Measurements from ENCODE around the gene LIMS2. TPM values are rescaled to one million over a fixed set of nuclear protein-coding genes. Genes with fewer than 3 reads are reported as not detected.

Gene LIMS2
- total RNA-seq, 1 donor from 2014 or later: 5.7 TPM

GRCh38 chr2:127669056-127669455 lies 6.3 kb downstream of the LIMS2 start:
- Histone ChIP-seq H3K27ac (ENCODE audit: low read depth, low read length) (no peak overlapping the region), H3K27me3 (ENCODE audit: control insufficient read depth in 3 of 3, insufficient read depth in 3 of 3, low read length in 3 of 3) (peaks cover 0 to 25% (median 11%) of the 10 kb centered on the region in 3 donors), H3K4me1 (ENCODE audit: control insufficient read depth in 3 of 3, insufficient read depth in 3 of 3, low read length in 3 of 3) (peaks cover 10 to 24% (median 21%) of the 10 kb centered on the region in 3 donors), H3K36me3 (ENCODE audit: control insufficient read depth in 3 of 3, insufficient read depth in 3 of 3, low read length in 3 of 3) (no peaks in the 10 kb centered on the region), H3K9ac (ENCODE audit: low read depth in 1 of 3, low read length in 3 of 3) (no peak overlapping the region), H3K9me3 (ENCODE audit: control insufficient read depth in 3 of 3, low read length in 3 of 3) (no peaks in the 10 kb centered on the region), H3K4me3 (ENCODE audit: low read length in 3 of 3) (no peak overlapping the region)

DNA sequence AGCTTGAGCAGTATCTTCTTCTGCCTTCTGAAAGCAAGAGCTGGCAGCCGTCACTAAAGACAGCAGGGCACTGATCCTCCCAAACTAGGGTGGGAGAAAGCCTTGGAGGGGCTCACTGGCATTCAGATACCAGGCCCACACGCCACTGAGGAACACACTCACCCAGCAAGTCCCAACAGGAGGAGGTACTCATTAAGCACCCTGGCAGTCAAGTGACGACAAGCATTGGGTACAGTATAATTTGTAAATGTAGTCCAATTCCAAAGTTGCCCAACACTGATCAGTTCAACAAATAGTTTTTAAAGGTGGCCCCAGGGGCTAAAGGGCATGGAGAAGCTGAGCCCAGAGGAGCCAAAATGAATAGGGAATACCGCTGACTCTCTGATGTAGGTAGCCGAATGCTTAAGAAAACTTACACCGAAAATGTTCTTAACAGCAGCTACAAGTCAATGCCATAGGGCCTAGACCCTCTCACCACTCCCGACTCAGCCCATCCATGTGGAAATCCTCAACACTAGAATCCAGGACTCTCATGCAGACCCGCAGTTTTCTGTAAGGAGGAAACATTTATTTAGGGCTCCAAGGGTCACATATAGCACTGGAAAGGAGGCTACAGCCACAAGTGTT lies 9.9 kb downstream of the LIMS2 start:
- H3K4me3 ChIP-seq (ENCODE audit: low read length in 3 of 3): peak overlapping the region in 1 of 3 donors; percentile 31
- H3K4me1 ChIP-seq (ENCODE audit: control insufficient read depth in 3 of 3, insufficient read depth in 3 of 3, low read length in 3 of 3): peaks cover 23 to 34% (median 30%) of the 10 kb centered on the region in 3 donors
- H3K27ac ChIP-seq (ENCODE audit: low read depth, low read length): no peak overlapping the region
- no peaks in the 10 kb centered on the region for H3K36me3 ChIP-seq (ENCODE audit: control insufficient read depth in 3 of 3, insufficient read depth in 3 of 3, low read length in 3 of 3)
- H3K9ac ChIP-seq (ENCODE audit: low read depth in 1 of 3, low read length in 3 of 3): peak overlapping the region in 1 of 3 donors; percentile 76
- H3K27me3 ChIP-seq (ENCODE audit: control insufficient read depth in 3 of 3, insufficient read depth in 3 of 3, low read length in 3 of 3): peaks cover 0 to 25% (median 2%) of the 10 kb centered on the region in 3 donors
- H3K9me3 ChIP-seq (ENCODE audit: control insufficient read depth in 3 of 3, low read length in 3 of 3): no peaks in the 10 kb centered on the region

DNA sequence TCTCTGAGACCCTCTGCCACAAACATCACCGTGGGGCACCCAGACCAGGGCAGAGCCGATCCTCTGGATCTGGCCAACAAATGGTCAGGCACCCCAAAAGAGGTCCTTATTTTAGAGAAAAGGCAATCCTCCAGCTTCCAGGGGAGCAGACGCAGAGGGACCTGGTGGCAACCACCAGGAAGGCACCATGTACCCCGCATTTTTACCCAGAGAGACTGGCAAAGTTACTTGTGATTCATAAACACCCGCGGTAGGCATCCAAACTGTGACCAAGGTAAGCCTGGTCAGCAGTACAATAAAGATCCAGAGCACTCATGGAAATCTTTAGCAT lies 10.5 kb downstream of the LIMS2 start:
- peaks cover 0 to 25% (median 2%) of the 10 kb centered on the region in 3 donors for H3K27me3 ChIP-seq (ENCODE audit: control insufficient read depth in 3 of 3, insufficient read depth in 3 of 3, low read length in 3 of 3)
- H3K4me3 ChIP-seq (ENCODE audit: low read length in 3 of 3): peak overlapping the region in 2 of 3 donors; percentile 54 to 65
- H3K36me3 ChIP-seq (ENCODE audit: control insufficient read depth in 3 of 3, insufficient read depth in 3 of 3, low read length in 3 of 3): peaks cover 0 to 2% (median 0%) of the 10 kb centered on the region in 3 donors
- H3K9me3 ChIP-seq (ENCODE audit: control insufficient read depth in 3 of 3, low read length in 3 of 3): no peaks in the 10 kb centered on the region
- peak overlapping the region in 2 of 3 donors; percentile 32 to 76 for H3K9ac ChIP-seq (ENCODE audit: low read depth in 1 of 3, low read length in 3 of 3)
- H3K4me1 ChIP-seq (ENCODE audit: control insufficient read depth in 3 of 3, insufficient read depth in 3 of 3, low read length in 3 of 3): peaks cover 23 to 34% (median 33%) of the 10 kb centered on the region in 3 donors
- peak overlapping the region; percentile 30 for H3K27ac ChIP-seq (ENCODE audit: low read depth, low read length)

DNA sequence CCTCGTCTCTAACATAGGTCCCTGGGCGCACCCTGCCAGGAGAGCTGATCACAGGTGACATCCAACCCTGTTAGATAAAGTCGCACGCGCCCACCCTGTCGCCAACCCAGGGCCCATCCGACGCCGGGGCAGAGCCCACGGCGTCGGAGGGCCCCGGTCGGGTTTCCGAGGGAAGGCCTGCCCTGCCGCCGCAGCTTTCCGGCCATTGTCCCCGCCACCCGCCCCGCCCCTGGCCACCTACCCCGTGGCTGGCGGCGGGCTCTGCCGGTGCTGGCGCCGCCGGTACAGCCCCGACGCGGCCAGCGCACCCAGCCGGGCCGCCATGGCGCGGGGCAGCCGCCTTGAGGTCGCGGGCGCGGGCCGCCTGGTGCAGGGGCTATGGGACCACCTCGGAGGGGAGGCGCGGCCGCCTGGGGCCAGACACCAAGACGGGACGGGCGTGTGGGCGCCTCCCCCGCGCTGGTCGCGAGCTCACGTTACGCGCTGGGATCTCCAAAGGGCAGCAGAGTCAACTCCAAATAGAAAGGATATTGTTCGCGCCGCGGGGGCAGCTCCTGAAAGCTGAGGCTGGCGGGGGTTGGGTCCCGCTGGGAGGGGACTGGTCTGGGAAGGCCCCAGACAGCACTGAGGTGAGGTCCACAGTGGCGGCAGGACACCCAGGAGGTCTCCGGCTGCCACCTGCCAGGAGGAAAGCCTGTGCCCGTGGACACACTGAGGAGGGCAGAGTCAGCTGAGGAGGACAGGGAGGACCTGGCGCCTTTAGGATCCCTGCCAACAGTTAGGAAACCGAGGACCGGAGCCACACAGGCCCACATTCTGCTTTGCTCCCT lies 11.1 kb downstream of the LIMS2 start:
- Histone ChIP-seq H3K9me3 (ENCODE audit: control insufficient read depth in 3 of 3, low read length in 3 of 3) (no peaks in the 10 kb centered on the region), H3K4me1 (ENCODE audit: control insufficient read depth in 3 of 3, insufficient read depth in 3 of 3, low read length in 3 of 3) (peaks cover 25 to 39% (median 37%) of the 10 kb centered on the region in 3 donors), H3K9ac (ENCODE audit: low read depth in 1 of 3, low read length in 3 of 3) (peak overlapping the region in 2 of 3 donors; percentile 32 to 76), H3K27me3 (ENCODE audit: control insufficient read depth in 3 of 3, insufficient read depth in 3 of 3, low read length in 3 of 3) (peaks cover 0 to 25% (median 2%) of the 10 kb centered on the region in 3 donors), H3K4me3 (ENCODE audit: low read length in 3 of 3) (peak overlapping the region; percentile 51 to 65 (median 54)), H3K27ac (ENCODE audit: low read depth, low read length) (peak overlapping the region; percentile 30), H3K36me3 (ENCODE audit: control insufficient read depth in 3 of 3, insufficient read depth in 3 of 3, low read length in 3 of 3) (peaks cover 0 to 2% (median 0%) of the 10 kb centered on the region in 3 donors)

DNA sequence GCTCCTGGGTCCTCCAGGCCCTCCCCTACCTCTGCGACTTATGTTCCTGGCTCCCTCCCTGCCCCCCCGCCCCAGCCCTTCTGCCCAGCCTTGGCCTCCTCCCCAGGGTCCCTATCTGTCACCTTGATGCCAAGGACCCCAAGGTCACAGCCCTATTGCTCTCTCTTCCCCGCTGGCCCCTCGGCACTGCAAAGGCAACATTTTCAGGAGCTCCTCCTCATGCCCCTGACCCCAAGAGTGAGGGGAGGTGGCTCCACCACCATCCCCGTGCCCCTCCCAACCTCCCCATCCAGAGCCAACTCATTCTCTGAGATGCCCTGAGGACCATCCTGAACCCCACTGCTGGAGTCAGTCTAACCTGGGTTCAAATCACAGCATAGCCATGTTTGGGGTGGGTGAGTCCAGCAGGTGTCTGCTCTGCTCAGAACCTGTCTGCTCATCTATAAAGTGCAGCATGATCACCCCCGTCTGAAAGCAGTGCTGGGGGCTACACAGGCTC lies 11.7 kb downstream of the LIMS2 start:
- peaks cover 0 to 25% (median 2%) of the 10 kb centered on the region in 3 donors for H3K27me3 ChIP-seq (ENCODE audit: control insufficient read depth in 3 of 3, insufficient read depth in 3 of 3, low read length in 3 of 3)
- H3K9ac ChIP-seq (ENCODE audit: low read depth in 1 of 3, low read length in 3 of 3): no peak overlapping the region
- peak overlapping the region in 2 of 3 donors; percentile 43 to 60 for H3K4me3 ChIP-seq (ENCODE audit: low read length in 3 of 3)
- H3K36me3 ChIP-seq (ENCODE audit: control insufficient read depth in 3 of 3, insufficient read depth in 3 of 3, low read length in 3 of 3): peaks cover 0 to 2% (median 0%) of the 10 kb centered on the region in 3 donors
- H3K4me1 ChIP-seq (ENCODE audit: control insufficient read depth in 3 of 3, insufficient read depth in 3 of 3, low read length in 3 of 3): peaks cover 32 to 45% (median 43%) of the 10 kb centered on the region in 3 donors
- no peaks in the 10 kb centered on the region for H3K9me3 ChIP-seq (ENCODE audit: control insufficient read depth in 3 of 3, low read length in 3 of 3)
- peak overlapping the region; percentile 30 for H3K27ac ChIP-seq (ENCODE audit: low read depth, low read length)

- Histone ChIP-seq H3K9ac (ENCODE audit: low read depth in 1 of 3, low read length in 3 of 3) (no peak overlapping the region), H3K4me1 (ENCODE audit: control insufficient read depth in 3 of 3, insufficient read depth in 3 of 3, low read length in 3 of 3) (peaks cover 34 to 48% (median 47%) of the 10 kb centered on the region in 3 donors), H3K27ac (ENCODE audit: low read depth, low read length) (no peak overlapping the region), H3K27me3 (ENCODE audit: control insufficient read depth in 3 of 3, insufficient read depth in 3 of 3, low read length in 3 of 3) (peaks cover 0 to 25% (median 2%) of the 10 kb centered on the region in 3 donors), H3K9me3 (ENCODE audit: control insufficient read depth in 3 of 3, low read length in 3 of 3) (no peaks in the 10 kb centered on the region), H3K4me3 (ENCODE audit: low read length in 3 of 3) (peak overlapping the region; percentile 30 to 41 (median 34)), H3K36me3 (ENCODE audit: control insufficient read depth in 3 of 3, insufficient read depth in 3 of 3, low read length in 3 of 3) (peaks cover 0 to 2% (median 0%) of the 10 kb centered on the region in 3 donors)
These were observed 12.3 kb downstream of the LIMS2 start for GRCh38 chr2:127662937-127663565.

DNA sequence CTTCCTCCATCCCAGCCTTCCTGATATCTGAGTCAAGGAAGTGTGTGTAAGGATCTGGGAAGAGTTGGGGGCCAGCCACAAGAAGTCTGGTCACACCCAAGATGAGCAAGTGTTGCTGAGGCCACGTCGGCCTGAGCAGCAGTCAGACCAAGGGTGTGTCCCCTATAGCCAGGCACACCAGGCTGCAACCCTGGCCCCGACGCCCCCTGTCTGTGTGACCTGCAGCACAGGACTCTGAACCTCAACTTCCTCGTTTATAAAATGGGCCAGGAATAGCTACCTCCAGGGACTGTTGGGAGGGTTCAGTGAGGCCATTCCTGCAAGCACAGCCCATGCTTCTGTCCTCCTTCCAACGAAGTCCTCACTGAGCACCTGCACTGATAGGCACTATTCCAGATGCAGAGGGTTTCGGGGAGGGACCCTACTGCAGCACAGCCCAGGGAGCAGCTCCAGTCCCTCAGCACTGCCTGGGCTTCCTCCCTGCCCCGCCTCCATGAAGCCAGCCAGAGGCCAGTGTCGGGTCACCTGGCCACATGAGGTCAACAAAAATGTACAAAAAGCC lies 13.3 kb downstream of the LIMS2 start:
- Histone ChIP-seq H3K4me3 (ENCODE audit: low read length in 3 of 3) (no peak overlapping the region), H3K27me3 (ENCODE audit: control insufficient read depth in 3 of 3, insufficient read depth in 3 of 3, low read length in 3 of 3) (peaks cover 0 to 25% (median 2%) of the 10 kb centered on the region in 3 donors), H3K27ac (ENCODE audit: low read depth, low read length) (no peak overlapping the region), H3K36me3 (ENCODE audit: control insufficient read depth in 3 of 3, insufficient read depth in 3 of 3, low read length in 3 of 3) (peaks cover 0 to 2% (median 0%) of the 10 kb centered on the region in 3 donors), H3K9ac (ENCODE audit: low read depth in 1 of 3, low read length in 3 of 3) (peak overlapping the region in 1 of 3 donors; percentile 57), H3K4me1 (ENCODE audit: control insufficient read depth in 3 of 3, insufficient read depth in 3 of 3, low read length in 3 of 3) (peaks cover 35 to 56% (median 47%) of the 10 kb centered on the region in 3 donors), H3K9me3 (ENCODE audit: control insufficient read depth in 3 of 3, low read length in 3 of 3) (no peaks in the 10 kb centered on the region)

- Histone ChIP-seq H3K4me3 (ENCODE audit: low read length in 3 of 3) (peak overlapping the region in 1 of 3 donors; percentile 22), H3K9me3 (ENCODE audit: control insufficient read depth in 3 of 3, low read length in 3 of 3) (no peaks in the 10 kb centered on the region), H3K27ac (ENCODE audit: low read depth, low read length) (peak overlapping the region; percentile 29), H3K27me3 (ENCODE audit: control insufficient read depth in 3 of 3, insufficient read depth in 3 of 3, low read length in 3 of 3) (peaks cover 0 to 25% (median 2%) of the 10 kb centered on the region in 3 donors), H3K36me3 (ENCODE audit: control insufficient read depth in 3 of 3, insufficient read depth in 3 of 3, low read length in 3 of 3) (peaks cover 0 to 2% (median 0%) of the 10 kb centered on the region in 3 donors), H3K9ac (ENCODE audit: low read depth in 1 of 3, low read length in 3 of 3) (no peak overlapping the region), H3K4me1 (ENCODE audit: control insufficient read depth in 3 of 3, insufficient read depth in 3 of 3, low read length in 3 of 3) (peaks cover 40 to 61% (median 47%) of the 10 kb centered on the region in 3 donors)
These were observed 14.2 kb downstream of the LIMS2 start for GRCh38 chr2:127661072-127661649.

GRCh38 chr2:127660291-127660578 lies 15.1 kb downstream of the LIMS2 start:
- Histone ChIP-seq H3K9me3 (ENCODE audit: control insufficient read depth in 3 of 3, low read length in 3 of 3) (no peaks in the 10 kb centered on the region), H3K9ac (ENCODE audit: low read depth in 1 of 3, low read length in 3 of 3) (no peak overlapping the region), H3K36me3 (ENCODE audit: control insufficient read depth in 3 of 3, insufficient read depth in 3 of 3, low read length in 3 of 3) (peaks cover 0 to 6% (median 0%) of the 10 kb centered on the region in 3 donors), H3K27ac (ENCODE audit: low read depth, low read length) (no peak overlapping the region), H3K27me3 (ENCODE audit: control insufficient read depth in 3 of 3, insufficient read depth in 3 of 3, low read length in 3 of 3) (peaks cover 0 to 18% (median 0%) of the 10 kb centered on the region in 3 donors), H3K4me3 (ENCODE audit: low read length in 3 of 3) (peak overlapping the region in 2 of 3 donors; percentile 22 to 24), H3K4me1 (ENCODE audit: control insufficient read depth in 3 of 3, insufficient read depth in 3 of 3, low read length in 3 of 3) (peaks cover 44 to 69% (median 47%) of the 10 kb centered on the region in 3 donors)
